ENCODE measurements around the gene ATAT1. TPM values are rescaled to one million over a fixed set of nuclear protein-coding genes. Genes with fewer than 3 reads are reported as not detected.

ATAT1 gene
- total RNA-seq, 4 donors from 2014 or later, result 1.9 to 7.8 (median 5.6) TPM

GRCh38 chr6:30614044-30614842 is 12.4 kb upstream of the ATAT1 start:
- no peak overlapping the region for H3K4me3 ChIP-seq (ENCODE audit: low read depth, poor library complexity, severe bottlenecking)
- no peak for DNase-seq (ENCODE audit: low spot score in 2 of 2)
- 13 to 18% methylated on average over 8 of the region's 8 CpGs for WGBS, 2 donors
- TF ChIP-seq CTCF (IDR thresholded peaks at IDR 0.05), result no peak
- no peak for TF ChIP-seq POLR2A (IDR thresholded peaks at IDR 0.05)
- intact Hi-C loops (cut with DNase I; ENCODE audit: low total_unique reads), result no loop called here

GRCh38 chr6:30614843-30615218 is 11.8 kb upstream of the ATAT1 start:
- TF ChIP-seq CTCF (IDR thresholded peaks at IDR 0.05), result no peak
- no peak for TF ChIP-seq POLR2A (IDR thresholded peaks at IDR 0.05)
- WGBS, 2 donors, result 0 to 1% methylated on average over 6 of the region's 6 CpGs
- H3K4me3 ChIP-seq (ENCODE audit: low read depth, poor library complexity, severe bottlenecking), result no peak overlapping the region
- intact Hi-C loops (cut with DNase I; ENCODE audit: low total_unique reads), result no loop called here
- peak; percentile 94 to 95 for DNase-seq (ENCODE audit: low spot score in 2 of 2)

DNA sequence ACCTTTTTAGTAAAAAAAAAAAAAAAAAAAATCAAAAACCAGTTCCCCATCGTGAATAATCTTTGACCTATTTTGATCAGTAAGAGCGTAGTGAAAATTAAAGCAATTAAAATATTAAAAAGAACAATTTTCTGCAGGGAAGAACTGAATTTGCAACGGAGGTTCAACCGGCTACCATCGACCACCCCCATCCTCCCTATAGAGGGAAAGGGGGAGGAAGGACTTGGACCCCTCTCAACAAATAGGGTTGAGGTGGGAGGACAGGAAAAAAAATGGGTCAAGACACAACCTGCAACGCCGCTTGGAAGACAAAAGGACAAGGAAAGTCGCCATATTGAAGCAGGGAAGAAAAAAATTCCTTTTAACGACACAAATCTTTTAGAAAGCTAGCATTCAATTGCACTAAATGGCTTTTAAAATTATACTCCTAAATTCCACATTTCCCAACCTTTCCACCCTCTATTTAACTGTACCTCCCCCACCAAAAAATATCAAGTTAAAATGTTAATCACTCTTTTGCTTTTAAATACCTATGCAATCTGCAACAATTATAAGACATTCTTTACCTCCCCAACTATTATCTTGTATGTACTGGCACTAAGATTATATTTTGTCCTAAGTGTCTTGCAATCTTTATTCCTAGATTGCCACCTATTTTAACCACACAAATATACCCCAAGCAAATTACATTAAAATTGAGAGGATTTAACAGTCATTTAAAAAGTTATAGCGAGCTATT is 11.3 kb upstream of the ATAT1 start:
- 0 to 1% methylated on average over 10 of the region's 10 CpGs for WGBS, 2 donors
- intact Hi-C loops (cut with DNase I; ENCODE audit: low total_unique reads), result no loop called here

DNA sequence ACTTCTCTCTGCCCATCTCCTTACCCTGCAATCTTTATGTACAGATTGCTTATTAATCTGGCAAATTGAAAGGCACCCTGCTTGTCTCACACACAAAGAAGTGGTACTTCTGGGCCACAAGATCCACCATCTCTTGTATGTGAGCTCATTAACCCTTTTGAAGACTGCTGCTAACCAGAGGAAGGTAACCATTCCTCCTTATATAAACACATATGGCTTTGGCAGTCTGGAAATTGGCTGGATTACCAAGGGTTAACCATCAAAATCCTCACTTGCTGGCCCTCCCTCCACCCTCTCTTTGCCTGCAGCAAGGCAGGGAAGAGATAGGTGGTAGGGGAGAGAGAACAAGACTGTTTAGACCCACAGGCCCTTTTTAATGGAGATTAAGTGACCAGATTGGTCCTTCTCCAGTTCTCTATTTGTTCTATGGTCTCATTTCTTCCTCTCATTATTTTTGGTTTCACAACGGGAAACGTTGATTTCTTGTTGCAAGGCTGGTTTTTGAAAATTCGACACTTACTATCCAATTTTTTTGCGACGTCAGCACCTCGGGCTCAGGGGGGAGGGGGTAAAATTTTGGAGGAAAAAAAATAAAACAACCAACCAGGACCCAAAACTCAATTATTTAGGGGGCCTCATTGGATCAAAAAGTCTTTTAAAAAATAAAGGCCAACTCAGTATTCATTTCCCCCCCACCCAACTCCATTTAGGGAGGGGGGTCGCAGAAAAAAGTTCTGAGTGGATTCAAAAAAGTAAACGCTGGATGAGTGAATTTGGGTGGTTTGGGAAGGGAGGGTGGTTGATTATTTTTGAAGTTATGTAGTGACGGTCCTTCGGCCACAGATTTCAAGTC is 10.5 kb upstream of the ATAT1 start:
- WGBS, 2 donors, result 0 to 1% methylated on average over 10 of the region's 10 CpGs
- DNase-seq (ENCODE audit: low spot score in 2 of 2), result peak in 1 of 2 donors; percentile 35
- H3K4me3 ChIP-seq (ENCODE audit: low read depth, poor library complexity, severe bottlenecking), result peak overlapping the region; percentile 88
- intact Hi-C loops (cut with DNase I; ENCODE audit: low total_unique reads), result no loop called here
- TF ChIP-seq CTCF (IDR thresholded peaks at IDR 0.05) (no peak), POLR2A (IDR thresholded peaks at IDR 0.05) (no peak)

More for the DNA sequence above, 11.3 kb upstream of the ATAT1 start:
- peak overlapping the region; percentile 88 for H3K4me3 ChIP-seq (ENCODE audit: low read depth, poor library complexity, severe bottlenecking)
- peak in 1 of 2 donors; percentile 47 for DNase-seq (ENCODE audit: low spot score in 2 of 2)
- TF ChIP-seq POLR2A (IDR thresholded peaks at IDR 0.05), result no peak

GRCh38 chr6:30616811-30617564 is 9.7 kb upstream of the ATAT1 start, which contains the start of gene PPP1R10:
Gene PPP1R10 (minus strand): TSS chr6:30617243. CDS start chr6:30609944, 7,299 bp downstream.
- peak; percentile 100 for DNase-seq (ENCODE audit: low spot score in 2 of 2)
- H3K4me3 ChIP-seq (ENCODE audit: low read depth, poor library complexity, severe bottlenecking), result peak within 1 kb of the TSS; percentile 88
- WGBS, 2 donors, result 0% methylated on average over 40 of the region's 40 CpGs
- no peak for TF ChIP-seq CTCF (IDR thresholded peaks at IDR 0.05)
- TF ChIP-seq POLR2A (IDR thresholded peaks at IDR 0.05), result peak in 1 of 2 donors; percentile 98
- intact Hi-C loops (cut with DNase I; ENCODE audit: low total_unique reads), result no loop called here
